GM12878 (cell line): ENCODE results near the gene RHOBTB1. TPM values are rescaled to one million over a fixed set of nuclear protein-coding genes. Genes with fewer than 3 reads are reported as not detected.

Experiments used
- ATAC-seq: fragments of 200-7000 bp; cut with Tn5 transposase; 3 replicates; pipeline ENCODE4 v1.9.1; 2020; ENCODE audit warnings: mild to moderate bottlenecking, moderate library complexity
- BruUV-seq: library from RNA; stranded (reverse); fragments of 400-500 nt; replicated peaks from 2 replicates; lab custom pipeline; 2021; lab: Mats Ljungman, UMichigan
- CTCF ChIA-PET: fragments of 300-600 bp; sonication (Branson Sonifier 250); formaldehyde crosslinking; extraction: SDS; loops from one replicate; lab custom pipeline; 2021; ENCODE audit warnings: inconsistent platforms; lab: Yijun Ruan, JAX
- POLR2A ChIA-PET: fragments of 350-600 bp; formaldehyde crosslinking; extraction: SDS; loops from one replicate; lab custom pipeline; 2021; ENCODE audit warnings: inconsistent platforms; lab: Charles Lee
- RAD21 ChIA-PET: fragments of 300-600 bp; sonication (Branson Sonifier 250); formaldehyde crosslinking; loops from one replicate; lab custom pipeline; 2023; ENCODE audit warnings: antibody characterized with exemption; ENCODE audit not compliant: unreplicated experiment; lab: Charles Lee
- SMC1A ChIA-PET: fragments of 300-600 bp; sonication (Branson Sonifier 250); formaldehyde crosslinking; loops from one replicate; lab custom pipeline; 2023; ENCODE audit not compliant: unreplicated experiment, uncharacterized antibody; lab: Charles Lee
- DNase-seq: peaks from one replicate; pipeline ENCODE4 v3.0.0-alpha.2; 2011; ENCODE audit warnings: low read depth, low spot score
- FAIRE-seq: peaks from 3 replicates; lab custom pipeline; 2011; peaks lifted over from hg19 to GRCh38; lab: Jason Lieb, UNC
- H2AFZ ChIP-seq: 2 replicates; pipeline ENCODE4 v1.6.0; 2011; ENCODE audit warnings: low read depth, low read length, control low read depth; ENCODE audit not compliant: control insufficient read depth
- H3K27ac ChIP-seq: 2 replicates; pipeline ENCODE4 v1.5.1; 2011; ENCODE audit warnings: control low read depth; ENCODE audit not compliant: control insufficient read depth, insufficient read depth
- H3K27me3 ChIP-seq, 2 experiments: replicated peaks in 1 of 2; 2 replicates each; pipeline versions ENCODE4 v1.6.0 to v1.6.1; 2011; ENCODE audit warnings: low read length in 1 of 2; ENCODE audit not compliant: control insufficient read depth in 2 of 2, insufficient read depth in 2 of 2
- H3K36me3 ChIP-seq, 2 experiments: 2 replicates each; pipeline ENCODE4 v1.5.1; 2011; ENCODE audit warnings: low read length in 1 of 2; ENCODE audit not compliant: control insufficient read depth in 2 of 2, insufficient read depth in 2 of 2
- H3K4me1 ChIP-seq: 2 replicates; pipeline ENCODE4 v1.6.1; 2011; ENCODE audit warnings: mild to moderate bottlenecking, low read length, moderate library complexity, mixed read lengths; ENCODE audit not compliant: control insufficient read depth, insufficient read depth
- H3K4me2 ChIP-seq: 2 replicates; pipeline ENCODE4 v1.6.0; 2011; ENCODE audit warnings: control low read depth; ENCODE audit not compliant: control insufficient read depth, insufficient read depth
- H3K4me3 ChIP-seq: fragments of 200-600 bp; sonication (generic); 2 replicates; pipeline ENCODE4 v1.5.1; 2016
- H3K79me2 ChIP-seq: 2 replicates; pipeline ENCODE4 v1.6.0; 2011; ENCODE audit warnings: low read length; ENCODE audit not compliant: control insufficient read depth, insufficient read depth
- H3K9ac ChIP-seq: 2 replicates; pipeline ENCODE4 v1.8.0; 2011; ENCODE audit warnings: low read length, control low read depth, mixed read lengths; ENCODE audit not compliant: control insufficient read depth, insufficient read depth
- H3K9me3 ChIP-seq: replicated peaks from 3 replicates; pipeline ENCODE4 v1.5.1; 2011; ENCODE audit warnings: mild to moderate bottlenecking, low read length; ENCODE audit not compliant: control insufficient read depth, insufficient read depth
- H4K20me1 ChIP-seq: 2 replicates; pipeline ENCODE4 v1.6.0; 2011; ENCODE audit not compliant: control insufficient read depth, insufficient read depth
- CHD1 ChIP-seq: IDR thresholded peaks from 2 replicates; pipeline ENCODE4 v1.6.1; 2012; ENCODE audit warnings: low read depth, low read length, improper control_type of control experiment
- ESRRA ChIP-seq: IDR thresholded peaks from 2 replicates; pipeline ENCODE4 v1.6.1; 2012; ENCODE audit warnings: mild to moderate bottlenecking, low read length, improper control_type of control experiment
- NR2C2 ChIP-seq: IDR thresholded peaks from 2 replicates; pipeline ENCODE4 v1.6.1; 2011; ENCODE audit warnings: borderline replicate concordance, low read depth; ENCODE audit not compliant: control insufficient read depth, insufficient read length
- PAX5 ChIP-seq: IDR thresholded peaks from 2 replicates; pipeline ENCODE4 v1.6.1; 2011; ENCODE audit warnings: low read depth, low read length, borderline replicate concordance
- RBBP5 ChIP-seq: fragments of 200-600 bp; sonication (generic); conservative IDR thresholded peaks from 2 replicates; pipeline ENCODE4 v1.6.1; 2016
- TAF1 ChIP-seq: IDR thresholded peaks from 2 replicates; pipeline ENCODE4 v1.6.1; 2011; ENCODE audit warnings: mild to moderate bottlenecking, low read depth, low read length, borderline replicate concordance
- TARDBP ChIP-seq: IDR thresholded peaks from 2 replicates; pipeline ENCODE4 v1.6.1; 2016; ENCODE audit warnings: borderline replicate concordance
- ZBED1 ChIP-seq: IDR thresholded peaks from 2 replicates; pipeline ENCODE4 v1.6.1; 2016; ENCODE audit warnings: borderline replicate concordance
- WGBS: methylation state at CpG from one replicate; pipeline ENCODE4 v1.1.6; 2016; ENCODE audit warnings: low lambda C conversion rate; ENCODE audit not compliant: insufficient replicate concordance, insufficient coverage; ENCODE audit errors: missing lambda C conversion rate; 5-methylcytosine and 5-hydroxymethylcytosine counted together
- in situ Hi-C: fragments of 300-500 bp; cut with MboI; formaldehyde crosslinking; loops from 9 replicates; pipeline ENCODE4 v1.14.3; 2018; ENCODE audit warnings: mixed read lengths
- intact Hi-C: fragments of 100-400 bp; cut with micrococcal nuclease; formaldehyde crosslinking; loops from one replicate; pipeline ENCODE4 v1.14.2; 2022; ENCODE audit not compliant: unreplicated experiment
- polyA plus RNA-seq, 11 experiments: library from polyadenylated mRNA; depleted of rRNA in 4 of 11; unstranded in 6 of 11; stranded (reverse) in 5 of 11; fragments of >200 nt; fragmentation: Nextera tagmentation in 4 of 11; fragmentation: Illumina TruSeq in 1 of 11; extraction: Ambion mirVana in 4 of 11; extraction: Trizol in 1 of 11; gene quantifications; 1 replicate in 1 of 11; 2 replicates in 10 of 11; pipeline versions ENCODE4 v1.2.1 to v1.2.3, GENCODE V29; 2011 to 2016; ENCODE audit warnings: inconsistent platforms in 2 of 11, missing spikeins in 2 of 11, low read depth in 1 of 11
- total RNA-seq, 4 experiments: library from RNA; depleted of rRNA in 3 of 4; stranded (reverse); fragments of >200 nt in 3 of 4; fragmentation: Illumina TruSeq in 1 of 4; extraction: Trizol in 1 of 4; gene quantifications; 2 replicates each; pipeline versions ENCODE4 v1.2.1 to v1.2.3, GENCODE V29; 2013 to 2021
- TF ChIP-seq, protein P1 (sequence below): IDR thresholded peaks from 2 replicates; pipeline ENCODE4 v1.6.1; 2011; ENCODE audit warnings: low read depth, low read length, improper control_type of control experiment, borderline replicate concordance
- TF ChIP-seq, protein P2 (sequence below): IDR thresholded peaks from 2 replicates; pipeline ENCODE4 v1.6.1; 2012; ENCODE audit warnings: low read depth, low read length, improper control_type of control experiment

RHOBTB1 gene
- total and polyA plus RNA-seq, 10 of the 15 experiments (the other 5 are each of a cell fraction or from before 2014, with no cell fraction given) = not detected

DNA sequence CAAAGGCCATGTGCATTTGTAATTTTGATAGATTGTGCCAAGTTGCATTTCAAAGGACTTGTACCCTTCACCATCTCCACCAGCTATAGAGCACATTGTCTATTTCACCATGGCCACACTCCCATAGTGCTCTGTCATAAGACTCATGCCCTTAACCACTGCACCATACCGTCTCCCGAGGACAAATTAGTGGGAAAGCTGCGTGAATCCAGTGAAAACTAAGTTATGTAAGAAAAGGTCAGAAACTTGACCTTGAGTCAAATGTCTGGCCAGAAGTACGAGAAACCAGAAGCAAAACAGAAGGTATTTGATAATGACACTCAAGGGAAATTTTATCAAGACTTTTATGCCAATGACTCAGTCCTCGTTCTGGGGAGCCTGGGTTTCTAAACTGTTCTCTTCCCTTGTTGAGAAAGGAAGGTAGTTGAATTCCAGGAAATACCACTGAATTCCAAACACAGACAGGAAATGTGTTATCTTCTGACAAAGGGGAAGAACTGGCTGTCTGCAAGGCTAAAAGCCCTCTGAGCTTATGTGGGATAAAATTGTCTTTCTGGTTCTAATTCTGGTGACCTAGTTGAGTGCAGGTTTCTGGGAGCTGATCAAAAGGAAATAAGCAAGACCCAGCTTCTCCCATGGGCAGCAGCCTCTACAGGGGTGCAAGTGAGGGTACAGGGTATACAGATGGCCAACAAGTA is 116.0 kb downstream of the RHOBTB1 start (continued):
- TF ChIP-seq, protein P1, sequence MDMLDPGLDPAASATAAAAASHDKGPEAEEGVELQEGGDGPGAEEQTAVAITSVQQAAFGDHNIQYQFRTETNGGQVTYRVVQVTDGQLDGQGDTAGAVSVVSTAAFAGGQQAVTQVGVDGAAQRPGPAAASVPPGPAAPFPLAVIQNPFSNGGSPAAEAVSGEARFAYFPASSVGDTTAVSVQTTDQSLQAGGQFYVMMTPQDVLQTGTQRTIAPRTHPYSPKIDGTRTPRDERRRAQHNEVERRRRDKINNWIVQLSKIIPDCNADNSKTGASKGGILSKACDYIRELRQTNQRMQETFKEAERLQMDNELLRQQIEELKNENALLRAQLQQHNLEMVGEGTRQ = no peak
- no peak for TF ChIP-seq TAF1
- no peak for TF ChIP-seq ESRRA

DNA sequence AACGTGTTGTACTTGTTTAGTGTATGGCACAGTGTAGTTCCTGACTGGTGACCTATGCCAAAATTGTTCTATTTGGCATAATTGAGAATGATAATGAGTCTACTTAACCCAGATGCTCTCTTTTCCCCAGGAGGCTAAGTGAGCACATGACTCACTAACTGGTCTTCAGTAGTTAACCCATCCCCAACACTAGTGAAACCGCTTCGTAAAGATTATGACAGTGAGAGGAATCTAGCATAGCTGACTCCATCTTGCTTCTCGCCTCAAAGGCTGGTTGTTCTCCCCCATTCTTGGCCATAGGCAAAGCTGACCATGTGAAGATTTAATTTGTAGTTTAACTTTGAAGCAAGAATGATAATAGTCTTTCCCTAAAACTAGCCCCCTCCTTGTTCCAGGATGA is 118.5 kb downstream of the RHOBTB1 start:
- TF ChIP-seq ZBED1 (no peak), TARDBP (no peak), RBBP5 (no peak), PAX5 (no peak), NR2C2 (no peak), CHD1 (no peak)
- TF ChIP-seq, protein P2, sequence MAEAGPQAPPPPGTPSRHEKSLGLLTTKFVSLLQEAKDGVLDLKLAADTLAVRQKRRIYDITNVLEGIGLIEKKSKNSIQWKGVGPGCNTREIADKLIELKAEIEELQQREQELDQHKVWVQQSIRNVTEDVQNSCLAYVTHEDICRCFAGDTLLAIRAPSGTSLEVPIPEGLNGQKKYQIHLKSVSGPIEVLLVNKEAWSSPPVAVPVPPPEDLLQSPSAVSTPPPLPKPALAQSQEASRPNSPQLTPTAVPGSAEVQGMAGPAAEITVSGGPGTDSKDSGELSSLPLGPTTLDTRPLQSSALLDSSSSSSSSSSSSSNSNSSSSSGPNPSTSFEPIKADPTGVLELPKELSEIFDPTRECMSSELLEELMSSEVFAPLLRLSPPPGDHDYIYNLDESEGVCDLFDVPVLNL = no peak
- in situ Hi-C loops = no loop called here
- H3K4me3 ChIP-seq = no peak overlapping the region
- intact Hi-C loops = no loop called here
- H3K4me1 ChIP-seq = no peaks in the 10 kb centered on the region
- BruUV-seq = no TSS peak
- WGBS = 45% methylated on average over 4 of the region's 4 CpGs
- no peak overlapping the region for H3K4me2 ChIP-seq
- DNase-seq (no peak), ATAC-seq (no peak), FAIRE-seq (no peak)
- H3K27ac ChIP-seq = no peak overlapping the region
- ChIA-PET SMC1A (no interaction called here), RAD21 (interaction anchor here (0.7 kb wide), 1 partner anchor 9 kb away, joined by 3 read pairs; no protein-coding TSS in a partner anchor), POLR2A (interaction anchor here (0.5 kb wide), 1 partner anchor 16 kb away, joined by 3 read pairs; no protein-coding TSS in a partner anchor), CTCF (no interaction called here)
- no peak overlapping the region for H2AFZ ChIP-seq
- no peaks in the 10 kb centered on the region for H3K36me3 ChIP-seq
- H3K27me3 ChIP-seq = no peaks in the 10 kb centered on the region; a peak in 1 of 4 replicates
- H3K9ac ChIP-seq = no peak overlapping the region
- H3K79me2 ChIP-seq = no peaks in the 10 kb centered on the region
- H3K9me3 ChIP-seq = no peaks in the 10 kb centered on the region
- no peaks in the 10 kb centered on the region for H4K20me1 ChIP-seq
